Measurements from ENCODE around the gene OXNAD1. TPM values are rescaled to one million over a fixed set of nuclear protein-coding genes. Genes with fewer than 3 reads are reported as not detected.

Gene OXNAD1
- total RNA-seq, 2 experiments from 2014 or later = 18.1 to 18.7 TPM

- no peak for DNase-seq (ENCODE audit: low spot score)
- no peaks in the 10 kb centered on the region for H3K9me2 ChIP-seq (ENCODE audit: insufficient read depth, low read length)
- intact Hi-C loops (cut with micrococcal nuclease; ENCODE audit: unreplicated experiment) = no loop called here
- ChIA-PET POLR2A (interaction anchor here (0.7 kb wide), 1 partner anchor 82 kb away, joined by 5 read pairs; no protein-coding TSS in a partner anchor), CTCF (ENCODE audit: unreplicated experiment) (no interaction called here)
- BruUV-seq (replicated peaks) = no TSS peak
- no peak overlapping the region for H2AFZ ChIP-seq (ENCODE audit: low read length)
- TF ChIP-seq CTCF (conservative IDR thresholded peaks at IDR 0.05; ENCODE audit: low read length) = no peak
- TF ChIP-seq EZH2phosphoT487 (IDR thresholded peaks at IDR 0.05; ENCODE audit: borderline replicate concordance, low read depth, low read length) = no peak
- H3K4me1 ChIP-seq (ENCODE audit: insufficient read depth, low read length, poor library complexity, severe bottlenecking) = no peaks in the 10 kb centered on the region
- no peaks in the 10 kb centered on the region for H3K36me3 ChIP-seq (ENCODE audit: insufficient read depth, low read length)
- H3K79me2 ChIP-seq (ENCODE audit: insufficient read depth, low read depth, low read length) = no peaks in the 10 kb centered on the region
- H3K9me3 ChIP-seq (ENCODE audit: low read length) = no peaks in the 10 kb centered on the region
- H3K4me3 ChIP-seq (ENCODE audit: low read depth, low read length, poor library complexity, severe bottlenecking) = no peak overlapping the region
- no peak overlapping the region for H3K4me2 ChIP-seq (ENCODE audit: low read length)
- H3K27ac ChIP-seq (ENCODE audit: low read depth, low read length, poor library complexity, severe bottlenecking) = no peak overlapping the region
- H4K20me1 ChIP-seq (ENCODE audit: insufficient read depth, low read length) = no peaks in the 10 kb centered on the region
These were observed 45.2 kb upstream of the OXNAD1 start for GRCh38 chr3:16219777-16220176.

GRCh38 chr3:16221990-16222389 is 43.0 kb upstream of the OXNAD1 start:
- Histone ChIP-seq H3K4me1 (ENCODE audit: insufficient read depth, low read length, poor library complexity, severe bottlenecking) (no peaks in the 10 kb centered on the region), H3K9me3 (ENCODE audit: low read length) (no peaks in the 10 kb centered on the region), H3K4me2 (ENCODE audit: low read length) (no peak overlapping the region), H3K27ac (ENCODE audit: low read depth, low read length, poor library complexity, severe bottlenecking) (no peak overlapping the region), H4K20me1 (ENCODE audit: insufficient read depth, low read length) (no peaks in the 10 kb centered on the region), H3K36me3 (ENCODE audit: insufficient read depth, low read length) (no peaks in the 10 kb centered on the region), H3K4me3 (ENCODE audit: low read depth, low read length, poor library complexity, severe bottlenecking) (no peak overlapping the region), H3K9me2 (ENCODE audit: insufficient read depth, low read length) (no peaks in the 10 kb centered on the region), H3K79me2 (ENCODE audit: insufficient read depth, low read depth, low read length) (no peaks in the 10 kb centered on the region), H2AFZ (ENCODE audit: low read length) (no peak overlapping the region)
- TF ChIP-seq EZH2phosphoT487 (IDR thresholded peaks at IDR 0.05; ENCODE audit: borderline replicate concordance, low read depth, low read length) (no peak), CTCF (conservative IDR thresholded peaks at IDR 0.05; ENCODE audit: low read length) (no peak)
- BruUV-seq (replicated peaks) = no TSS peak
- intact Hi-C loops (cut with micrococcal nuclease; ENCODE audit: unreplicated experiment) = no loop called here
- DNase-seq (ENCODE audit: low spot score) = no peak
- ChIA-PET CTCF (ENCODE audit: unreplicated experiment) (no interaction called here), POLR2A (interaction anchor here (0.6 kb wide), 1 partner anchor 217 kb away, joined by 5 read pairs; no protein-coding TSS in a partner anchor)

GRCh38 chr3:16222547-16222946 is 42.5 kb upstream of the OXNAD1 start:
- Histone ChIP-seq H3K27ac (ENCODE audit: low read depth, low read length, poor library complexity, severe bottlenecking) (no peak overlapping the region), H3K4me3 (ENCODE audit: low read depth, low read length, poor library complexity, severe bottlenecking) (no peak overlapping the region), H3K9me2 (ENCODE audit: insufficient read depth, low read length) (no peaks in the 10 kb centered on the region), H3K9me3 (ENCODE audit: low read length) (no peaks in the 10 kb centered on the region), H4K20me1 (ENCODE audit: insufficient read depth, low read length) (no peaks in the 10 kb centered on the region), H3K4me2 (ENCODE audit: low read length) (no peak overlapping the region), H3K79me2 (ENCODE audit: insufficient read depth, low read depth, low read length) (no peaks in the 10 kb centered on the region), H2AFZ (ENCODE audit: low read length) (no peak overlapping the region), H3K36me3 (ENCODE audit: insufficient read depth, low read length) (no peaks in the 10 kb centered on the region), H3K4me1 (ENCODE audit: insufficient read depth, low read length, poor library complexity, severe bottlenecking) (no peaks in the 10 kb centered on the region)
- intact Hi-C loops (cut with micrococcal nuclease; ENCODE audit: unreplicated experiment) = no loop called here
- BruUV-seq (replicated peaks) = no TSS peak
- TF ChIP-seq CTCF (conservative IDR thresholded peaks at IDR 0.05; ENCODE audit: low read length) (no peak), EZH2phosphoT487 (IDR thresholded peaks at IDR 0.05; ENCODE audit: borderline replicate concordance, low read depth, low read length) (no peak)
- no peak for DNase-seq (ENCODE audit: low spot score)
- POLR2A ChIA-PET = no interaction called here
- CTCF ChIA-PET (ENCODE audit: unreplicated experiment) = no interaction called here

All from OCI-LY7 (cell line).